Measurements from ENCODE around the gene SOAT2.

DNA sequence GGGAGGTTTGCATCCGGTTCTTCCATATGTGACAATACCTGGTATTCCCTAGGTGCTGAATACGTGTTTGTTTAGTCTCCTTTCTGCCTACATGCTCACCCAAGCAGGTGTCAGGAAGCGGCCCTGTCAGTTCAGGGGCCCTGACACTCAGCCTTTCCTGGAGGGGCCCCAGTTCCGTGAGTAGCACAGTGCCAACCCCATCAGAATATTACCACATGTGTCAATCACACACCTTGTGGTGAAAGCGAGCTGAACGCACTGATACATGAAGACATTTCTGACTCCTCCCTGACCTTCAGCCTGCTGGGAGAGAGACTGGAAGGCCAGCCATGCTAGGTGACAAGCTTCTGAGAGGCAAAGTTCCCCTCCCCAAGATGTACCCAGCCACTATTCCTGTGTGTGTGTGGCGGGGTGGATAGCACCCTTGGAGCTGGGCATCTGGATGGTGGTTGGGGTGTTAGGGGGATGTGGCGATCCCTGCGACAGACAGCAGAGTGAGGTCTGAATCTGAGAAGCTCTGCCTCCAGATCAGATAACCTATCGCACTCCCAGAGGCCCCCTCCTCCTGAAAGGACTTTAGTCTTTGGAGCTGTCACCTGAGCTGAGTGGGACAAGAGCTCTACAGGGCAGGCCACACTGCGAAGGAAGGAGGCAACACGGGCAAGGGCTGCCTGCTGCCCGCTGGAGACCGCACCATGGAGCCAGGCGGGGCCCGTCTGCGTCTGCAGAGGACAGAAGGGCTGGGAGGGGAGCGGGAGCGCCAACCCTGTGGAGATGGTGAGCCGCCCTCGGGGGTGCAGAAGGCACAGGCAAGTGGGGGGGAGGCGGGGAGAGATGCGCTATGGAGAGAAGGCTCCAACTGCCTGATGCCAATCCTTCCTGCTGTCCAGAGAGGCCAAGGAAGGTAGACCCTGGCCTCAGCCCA, at the start of gene SOAT2:
- TF ChIP-seq, protein P1, sequence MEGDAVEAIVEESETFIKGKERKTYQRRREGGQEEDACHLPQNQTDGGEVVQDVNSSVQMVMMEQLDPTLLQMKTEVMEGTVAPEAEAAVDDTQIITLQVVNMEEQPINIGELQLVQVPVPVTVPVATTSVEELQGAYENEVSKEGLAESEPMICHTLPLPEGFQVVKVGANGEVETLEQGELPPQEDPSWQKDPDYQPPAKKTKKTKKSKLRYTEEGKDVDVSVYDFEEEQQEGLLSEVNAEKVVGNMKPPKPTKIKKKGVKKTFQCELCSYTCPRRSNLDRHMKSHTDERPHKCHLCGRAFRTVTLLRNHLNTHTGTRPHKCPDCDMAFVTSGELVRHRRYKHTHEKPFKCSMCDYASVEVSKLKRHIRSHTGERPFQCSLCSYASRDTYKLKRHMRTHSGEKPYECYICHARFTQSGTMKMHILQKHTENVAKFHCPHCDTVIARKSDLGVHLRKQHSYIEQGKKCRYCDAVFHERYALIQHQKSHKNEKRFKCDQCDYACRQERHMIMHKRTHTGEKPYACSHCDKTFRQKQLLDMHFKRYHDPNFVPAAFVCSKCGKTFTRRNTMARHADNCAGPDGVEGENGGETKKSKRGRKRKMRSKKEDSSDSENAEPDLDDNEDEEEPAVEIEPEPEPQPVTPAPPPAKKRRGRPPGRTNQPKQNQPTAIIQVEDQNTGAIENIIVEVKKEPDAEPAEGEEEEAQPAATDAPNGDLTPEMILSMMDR (IDR thresholded peaks at IDR 0.05; ENCODE audit: low read depth, low read length) = no peak
- no peak for TF ChIP-seq MYC (IDR thresholded peaks at IDR 0.05; ENCODE audit: low read depth, low read length)
